ENCODE data around the gene CRIM1.

DNA sequence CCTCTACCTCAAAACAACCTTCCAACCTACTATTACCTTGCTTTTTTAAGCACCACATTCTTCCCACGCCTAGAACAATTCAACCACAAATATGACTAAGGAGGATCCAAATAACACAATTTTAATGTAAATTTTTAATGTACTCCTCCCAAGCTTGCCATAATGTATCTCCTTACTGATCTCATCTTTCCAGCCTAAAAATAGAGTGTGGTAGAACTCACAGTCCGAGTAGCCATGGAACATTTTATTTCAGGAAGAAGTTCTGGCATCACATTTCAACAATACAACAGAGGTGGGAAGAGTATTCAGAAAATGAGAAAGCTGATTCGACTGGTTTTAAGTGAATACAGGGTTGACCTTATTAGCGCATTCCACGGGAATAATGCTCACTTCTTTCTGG is 227.0 kb downstream of the CRIM1 start:
- TF ChIP-seq, protein P1, sequence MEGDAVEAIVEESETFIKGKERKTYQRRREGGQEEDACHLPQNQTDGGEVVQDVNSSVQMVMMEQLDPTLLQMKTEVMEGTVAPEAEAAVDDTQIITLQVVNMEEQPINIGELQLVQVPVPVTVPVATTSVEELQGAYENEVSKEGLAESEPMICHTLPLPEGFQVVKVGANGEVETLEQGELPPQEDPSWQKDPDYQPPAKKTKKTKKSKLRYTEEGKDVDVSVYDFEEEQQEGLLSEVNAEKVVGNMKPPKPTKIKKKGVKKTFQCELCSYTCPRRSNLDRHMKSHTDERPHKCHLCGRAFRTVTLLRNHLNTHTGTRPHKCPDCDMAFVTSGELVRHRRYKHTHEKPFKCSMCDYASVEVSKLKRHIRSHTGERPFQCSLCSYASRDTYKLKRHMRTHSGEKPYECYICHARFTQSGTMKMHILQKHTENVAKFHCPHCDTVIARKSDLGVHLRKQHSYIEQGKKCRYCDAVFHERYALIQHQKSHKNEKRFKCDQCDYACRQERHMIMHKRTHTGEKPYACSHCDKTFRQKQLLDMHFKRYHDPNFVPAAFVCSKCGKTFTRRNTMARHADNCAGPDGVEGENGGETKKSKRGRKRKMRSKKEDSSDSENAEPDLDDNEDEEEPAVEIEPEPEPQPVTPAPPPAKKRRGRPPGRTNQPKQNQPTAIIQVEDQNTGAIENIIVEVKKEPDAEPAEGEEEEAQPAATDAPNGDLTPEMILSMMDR (IDR thresholded peaks at IDR 0.05) = no peak
- TF ChIP-seq EP300 (IDR thresholded peaks at IDR 0.05) = no peak

Measured in upper lobe of left lung (tissue), 4 donors.